Natural killer cell (primary cell): ENCODE results near the gene SLC9A1. TPM values are rescaled to one million over a fixed set of nuclear protein-coding genes. Genes with fewer than 3 reads are reported as not detected.

ENCODE experiments used
- ATAC-seq, 3 donors: fragments of 150-1000 bp in 2 of 3; fragments of 200-7000 bp in 1 of 3; cut with Tn5 transposase; 1 replicate in 1 of 3; 2 replicates in 2 of 3; pipeline ENCODE4 v1.10.0; 2021; ENCODE audit warnings: mild to moderate bottlenecking in 2 of 3, moderate library complexity in 2 of 3
- DNase-seq, 2 donors: peaks; one replicate each; pipeline versions ENCODE4 v3.0.0 to v3.0.0-alpha.2; 2013 to 2021; ENCODE audit warnings: mixed read lengths in 1 of 2
- H3K27ac ChIP-seq: one replicate; pipeline ENCODE4 v1.5.1; 2013; ENCODE audit warnings: mild to moderate bottlenecking, low read length
- H3K27me3 ChIP-seq: one replicate; pipeline ENCODE4 v1.6.1; 2013; ENCODE audit warnings: low read length; ENCODE audit not compliant: control insufficient read depth, insufficient read depth
- H3K36me3 ChIP-seq: one replicate; pipeline ENCODE4 v1.6.1; 2013; ENCODE audit warnings: low read length; ENCODE audit not compliant: control insufficient read depth, insufficient read depth
- H3K4me1 ChIP-seq: one replicate; pipeline ENCODE4 v1.6.1; 2013; ENCODE audit warnings: low read length; ENCODE audit not compliant: control insufficient read depth, insufficient read depth
- H3K4me3 ChIP-seq: one replicate; pipeline ENCODE4 v1.5.1; 2013; ENCODE audit warnings: low read length
- H3K9me3 ChIP-seq: one replicate; pipeline ENCODE4 v1.6.1; 2013; ENCODE audit warnings: low read length; ENCODE audit not compliant: control insufficient read depth, insufficient read depth
- H3K27ac Mint-ChIP-seq, 2 donors: one replicate each; pipeline ENCODE4 v1.8.0; 2022; ENCODE audit warnings: mild to moderate bottlenecking in 2 of 2, mixed read lengths in 2 of 2, moderate library complexity in 1 of 2
- H3K27me3 Mint-ChIP-seq, 2 donors: one replicate each; pipeline ENCODE4 v1.8.0; 2022; ENCODE audit warnings: low read depth in 2 of 2, mixed read lengths in 2 of 2
- H3K36me3 Mint-ChIP-seq: one replicate; pipeline ENCODE4 v1.8.0; 2022; ENCODE audit warnings: mixed read lengths
- H3K4me1 Mint-ChIP-seq, 2 donors: one replicate each; pipeline ENCODE4 v1.8.0; 2022; ENCODE audit warnings: mixed read lengths in 2 of 2
- H3K4me3 Mint-ChIP-seq: one replicate; pipeline ENCODE4 v1.8.0; 2022; ENCODE audit warnings: mild to moderate bottlenecking, moderate library complexity, mixed read lengths
- H3K9me3 Mint-ChIP-seq, 2 donors: one replicate each; pipeline ENCODE4 v1.8.0; 2022; ENCODE audit warnings: mixed read lengths in 2 of 2
- WGBS: methylation state at CpG from one replicate; pipeline ENCODE4 v1.1.7; 2013; ENCODE audit warnings: missing lambda C conversion rate; ENCODE audit not compliant: insufficient coverage; 5-methylcytosine and 5-hydroxymethylcytosine counted together
- intact Hi-C: fragments of 100-400 bp; cut with micrococcal nuclease; formaldehyde crosslinking; loops from one replicate; pipeline ENCODE4 v1.14.2; 2022
- total RNA-seq, 4 donors: library from RNA; stranded (reverse); fragments of 120-200 nt in 1 of 4; gene quantifications; one replicate each; pipeline versions ENCODE4 v1.2.3 to v1.2.4, GENCODE V29; 2013 to 2022
- TF ChIP-seq, protein P1 (sequence below): fragments of 200-600 bp; IDR thresholded peaks from one replicate; pipeline ENCODE4 v1.8.0; 2022; ENCODE audit warnings: antibody characterized with exemption

SLC9A1 gene
- total RNA-seq, 3 donors from 2014 or later (not counting 1 experiment from before 2014, with no cell fraction given), result 26.5 to 37.4 (median 29.4) TPM

DNA sequence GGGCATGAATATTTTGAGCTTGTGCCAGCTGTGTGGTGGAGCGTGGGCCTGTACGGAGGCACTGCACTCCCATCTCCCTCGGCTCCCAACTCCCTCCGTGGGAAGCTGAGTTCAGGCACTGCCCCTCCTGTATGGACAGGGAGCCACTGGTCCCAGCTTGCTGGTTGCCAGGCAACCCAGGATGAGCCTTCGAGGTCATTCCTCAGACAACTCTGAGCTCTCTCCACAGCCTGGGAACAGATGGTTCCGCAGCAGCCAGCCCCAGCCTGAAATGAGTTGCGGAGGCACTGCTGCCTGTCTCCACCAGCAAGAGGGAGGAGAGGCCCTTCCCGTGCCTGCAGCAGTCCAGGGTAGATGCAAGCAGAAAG is 83.9 kb downstream of the SLC9A1 start:
- TF ChIP-seq, protein P1, sequence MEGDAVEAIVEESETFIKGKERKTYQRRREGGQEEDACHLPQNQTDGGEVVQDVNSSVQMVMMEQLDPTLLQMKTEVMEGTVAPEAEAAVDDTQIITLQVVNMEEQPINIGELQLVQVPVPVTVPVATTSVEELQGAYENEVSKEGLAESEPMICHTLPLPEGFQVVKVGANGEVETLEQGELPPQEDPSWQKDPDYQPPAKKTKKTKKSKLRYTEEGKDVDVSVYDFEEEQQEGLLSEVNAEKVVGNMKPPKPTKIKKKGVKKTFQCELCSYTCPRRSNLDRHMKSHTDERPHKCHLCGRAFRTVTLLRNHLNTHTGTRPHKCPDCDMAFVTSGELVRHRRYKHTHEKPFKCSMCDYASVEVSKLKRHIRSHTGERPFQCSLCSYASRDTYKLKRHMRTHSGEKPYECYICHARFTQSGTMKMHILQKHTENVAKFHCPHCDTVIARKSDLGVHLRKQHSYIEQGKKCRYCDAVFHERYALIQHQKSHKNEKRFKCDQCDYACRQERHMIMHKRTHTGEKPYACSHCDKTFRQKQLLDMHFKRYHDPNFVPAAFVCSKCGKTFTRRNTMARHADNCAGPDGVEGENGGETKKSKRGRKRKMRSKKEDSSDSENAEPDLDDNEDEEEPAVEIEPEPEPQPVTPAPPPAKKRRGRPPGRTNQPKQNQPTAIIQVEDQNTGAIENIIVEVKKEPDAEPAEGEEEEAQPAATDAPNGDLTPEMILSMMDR, result no peak
- H3K36me3 Mint-ChIP-seq, result no peaks in the 10 kb centered on the region
- no peaks in the 10 kb centered on the region for H3K4me1 ChIP-seq
- H3K27me3 Mint-ChIP-seq, result peaks cover 3 to 5% of the 10 kb centered on the region in 2 donors
- H3K9me3 Mint-ChIP-seq, result no peaks in the 10 kb centered on the region
- no peak for ATAC-seq
- H3K36me3 ChIP-seq, result no peaks in the 10 kb centered on the region
- no peak overlapping the region for H3K27ac ChIP-seq
- no peak overlapping the region for H3K4me3 Mint-ChIP-seq
- intact Hi-C loops, result no loop called here
- DNase-seq, result no peak
- no peak overlapping the region for H3K4me3 ChIP-seq
- no peaks in the 10 kb centered on the region for H3K4me1 Mint-ChIP-seq
- 79% methylated on average over 8 of the region's 8 CpGs for WGBS
- H3K9me3 ChIP-seq, result no peaks in the 10 kb centered on the region
- no peaks in the 10 kb centered on the region for H3K27me3 ChIP-seq
- H3K27ac Mint-ChIP-seq, result no peak overlapping the region

DNA sequence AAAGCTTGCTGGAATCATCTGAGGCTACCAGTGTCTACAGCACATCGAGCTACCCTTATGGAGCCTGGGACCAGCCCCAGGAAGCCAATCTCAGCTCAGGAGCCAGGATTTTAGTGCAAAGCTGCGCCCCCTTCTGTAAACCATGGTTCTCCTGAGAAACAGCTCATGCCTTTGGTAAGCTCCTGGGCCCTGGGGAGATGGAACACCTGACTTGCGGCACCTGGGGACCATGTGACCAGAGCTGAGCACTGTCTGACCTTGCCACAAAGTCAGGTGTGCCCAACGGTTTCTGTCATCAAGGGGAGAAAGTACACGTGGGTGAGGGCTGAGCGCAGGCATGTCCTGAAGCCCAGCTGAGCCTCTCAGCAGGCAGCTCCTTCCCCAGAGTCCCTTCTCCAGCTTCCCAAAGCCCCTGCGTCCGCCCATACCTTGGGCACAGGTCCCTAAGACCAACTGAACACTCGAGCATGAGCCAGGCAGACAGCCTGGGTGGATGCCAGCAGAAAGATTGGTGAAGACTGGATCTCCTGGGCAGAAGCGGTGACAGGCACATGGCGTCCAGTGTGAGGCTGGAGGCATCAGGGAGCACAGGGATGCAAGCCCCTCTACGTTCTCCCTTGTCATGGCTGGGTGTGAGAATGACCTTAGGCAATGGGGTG is 84.4 kb downstream of the SLC9A1 start:
- TF ChIP-seq, protein P1, result no peak
- ATAC-seq (no peak), DNase-seq (no peak)
- H3K27me3 ChIP-seq, result no peaks in the 10 kb centered on the region
- no peak overlapping the region for H3K27ac ChIP-seq
- no peaks in the 10 kb centered on the region for H3K4me1 ChIP-seq
- Mint-ChIP-seq H3K27ac (no peak overlapping the region), H3K9me3 (no peaks in the 10 kb centered on the region), H3K27me3 (peaks cover 3 to 5% of the 10 kb centered on the region in 2 donors), H3K4me3 (no peak overlapping the region), H3K4me1 (no peaks in the 10 kb centered on the region), H3K36me3 (no peaks in the 10 kb centered on the region)
- no peaks in the 10 kb centered on the region for H3K9me3 ChIP-seq
- intact Hi-C loops, result no loop called here
- no peaks in the 10 kb centered on the region for H3K36me3 ChIP-seq
- WGBS, result 76% methylated on average over 12 of the region's 12 CpGs
- no peak overlapping the region for H3K4me3 ChIP-seq

DNA sequence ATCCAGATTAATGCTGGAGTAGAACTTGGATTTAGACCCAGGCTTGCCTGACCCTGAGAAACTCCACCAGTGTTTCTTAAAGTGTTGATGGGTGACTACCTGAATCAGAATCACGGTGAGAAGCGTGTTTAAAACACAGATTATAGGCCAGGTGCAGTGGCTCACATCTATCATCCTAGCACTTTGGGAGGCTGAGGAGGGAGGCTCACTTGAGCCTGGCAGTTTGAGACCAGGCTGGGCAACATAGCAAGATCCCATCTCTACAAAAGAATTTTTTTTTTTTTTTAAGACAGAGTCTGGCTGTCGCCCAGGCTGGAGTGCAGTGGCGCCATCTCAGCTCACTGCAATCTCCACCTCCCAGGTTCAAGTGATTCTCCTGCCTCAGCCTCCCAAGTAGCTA is 86.0 kb downstream of the SLC9A1 start:
- ATAC-seq, result no peak
- Histone ChIP-seq H3K36me3 (no peaks in the 10 kb centered on the region), H3K27ac (no peak overlapping the region), H3K4me3 (no peak overlapping the region), H3K4me1 (no peaks in the 10 kb centered on the region), H3K27me3 (no peaks in the 10 kb centered on the region), H3K9me3 (no peaks in the 10 kb centered on the region)
- no peak overlapping the region for H3K27ac Mint-ChIP-seq
- H3K9me3 Mint-ChIP-seq, result no peaks in the 10 kb centered on the region
- H3K36me3 Mint-ChIP-seq, result no peaks in the 10 kb centered on the region
- 98% methylated on average over 4 of the region's 4 CpGs for WGBS
- H3K4me3 Mint-ChIP-seq, result no peak overlapping the region
- H3K27me3 Mint-ChIP-seq, result peaks cover 3 to 5% of the 10 kb centered on the region in 2 donors
- no peaks in the 10 kb centered on the region for H3K4me1 Mint-ChIP-seq
- TF ChIP-seq, protein P1, result no peak
- intact Hi-C loops, result no loop called here
- no peak for DNase-seq
